Endodermal cell (in vitro differentiated cells): ENCODE data around the gene SDE2. TPM values are rescaled to one million over a fixed set of nuclear protein-coding genes. Genes with fewer than 3 reads are reported as not detected.
A peak's percentile ranks its signal among the peaks of the same experiment; 100 is the strongest.
"Not testable (repeated sequence)": the region's sequence is repeated elsewhere in the genome, so short reads cannot be mapped to it uniquely, and the experiment has no call there.

Source experiments
- DNase-seq: peaks from one replicate; pipeline ENCODE4 v3.0.0-alpha.2; 2017
- H3K27ac ChIP-seq: 2 replicates; pipeline ENCODE4 v1.5.1; 2013; ENCODE audit warnings: mild to moderate bottlenecking, low read depth, low read length, moderate library complexity
- H3K27me3 ChIP-seq: 2 replicates; pipeline ENCODE4 v1.6.1; 2013; ENCODE audit warnings: mild to moderate bottlenecking, low read length, moderate library complexity; ENCODE audit not compliant: insufficient read depth, control insufficient read depth, poor library complexity, severe bottlenecking
- H3K36me3 ChIP-seq: 2 replicates; pipeline ENCODE4 v1.7.0; 2013; ENCODE audit warnings: mild to moderate bottlenecking, low read length, moderate library complexity; ENCODE audit not compliant: control insufficient read depth, insufficient read depth
- H3K4me1 ChIP-seq: one replicate; pipeline ENCODE4 v1.7.0; 2013; ENCODE audit warnings: low read length; ENCODE audit not compliant: control insufficient read depth, insufficient read depth
- H3K4me3 ChIP-seq: 2 replicates; pipeline ENCODE4 v1.5.1; 2013; ENCODE audit warnings: mild to moderate bottlenecking, low read length, moderate library complexity
- H3K9ac ChIP-seq: 2 replicates; pipeline ENCODE4 v1.6.1; 2013; ENCODE audit warnings: mild to moderate bottlenecking, low read length, moderate library complexity; ENCODE audit not compliant: poor library complexity, severe bottlenecking; ENCODE audit errors: extremely low read depth
- H3K9me3 ChIP-seq: 2 replicates; pipeline ENCODE4 v1.6.1; 2013; ENCODE audit warnings: mild to moderate bottlenecking, low read length, moderate library complexity; ENCODE audit not compliant: control insufficient read depth
- H3K27ac Mint-ChIP-seq: 2 replicates; pipeline ENCODE4 v1.8.0; 2020; ENCODE audit warnings: mixed read lengths
- H3K27me3 Mint-ChIP-seq: 2 replicates; pipeline ENCODE4 v1.8.0; 2021; ENCODE audit warnings: mild to moderate bottlenecking, mixed read lengths; ENCODE audit not compliant: insufficient read depth
- H3K36me3 Mint-ChIP-seq: 2 replicates; pipeline ENCODE4 v1.8.0; 2020; ENCODE audit warnings: low read depth, mixed read lengths
- H3K4me1 Mint-ChIP-seq: 2 replicates; pipeline ENCODE4 v1.8.0; 2020; ENCODE audit warnings: mixed read lengths
- H3K4me3 Mint-ChIP-seq: 2 replicates; pipeline ENCODE4 v1.8.0; 2020; ENCODE audit warnings: mild to moderate bottlenecking, moderate library complexity, mixed read lengths
- H3K9me3 Mint-ChIP-seq: 2 replicates; pipeline ENCODE4 v1.8.0; 2020; ENCODE audit warnings: mild to moderate bottlenecking, mixed read lengths
- CTCF ChIP-seq: fragments of 200-600 bp; sonication (generic); conservative IDR thresholded peaks from 2 replicates; pipeline ENCODE4 v1.5.0; 2021; ENCODE audit warnings: antibody characterized with exemption, mild to moderate bottlenecking
- WGBS, 2 experiments: methylation state at CpG; one replicate each; pipeline versions ENCODE4 v1.1.5 to v1.1.7; 2013; ENCODE audit warnings: missing lambda C conversion rate in 2 of 2, mixed read lengths in 1 of 2; ENCODE audit not compliant: insufficient coverage in 1 of 2, insufficient read length in 1 of 2; 5-methylcytosine and 5-hydroxymethylcytosine counted together
- total RNA-seq, 2 donors: library from RNA; stranded (reverse); fragmentation: NEBNext Ultra II Directional in 1 of 2; extraction: Animal tissue kit (Norgen Biotek cat#: 25700) in 1 of 2; gene quantifications; 2 replicates in 1 of 2; 3 replicates in 1 of 2; pipeline ENCODE4 v1.2.1, GENCODE V29; 2021

SDE2 gene
- total RNA-seq, 2 donors from 2014 or later = 19.0 to 21.6 TPM

GRCh38 chr1:226002667-226003501, 3.7 kb upstream of the SDE2 start:
- H3K27me3 ChIP-seq = no peaks in the 10 kb centered on the region
- Mint-ChIP-seq H3K9me3 (no peaks in the 10 kb centered on the region), H3K27ac (peak overlapping the region; percentile 23), H3K27me3 (no peaks in the 10 kb centered on the region), H3K36me3 (no peaks in the 10 kb centered on the region), H3K4me1 (peaks cover 21% of the 10 kb centered on the region), H3K4me3 (no peak overlapping the region)
- H3K9me3 ChIP-seq = no peaks in the 10 kb centered on the region
- H3K27ac ChIP-seq = peak overlapping the region; percentile 14
- WGBS, 2 experiments = 46 to 59% methylated on average over 4 of the region's 4 CpGs
- H3K4me1 ChIP-seq = peaks cover 10% of the 10 kb centered on the region
- H3K9ac ChIP-seq = no peak overlapping the region
- TF ChIP-seq CTCF = no peak
- peak; percentile 97 for DNase-seq
- no peaks in the 10 kb centered on the region for H3K36me3 ChIP-seq
- no peak overlapping the region for H3K4me3 ChIP-seq

GRCh38 chr1:226001963-226002666, 3.0 kb upstream of the SDE2 start:
- Histone ChIP-seq H3K4me1 (peaks cover 15% of the 10 kb centered on the region), H3K9ac (no peak overlapping the region), H3K27ac (peak overlapping the region; percentile 14), H3K27me3 (no peaks in the 10 kb centered on the region), H3K36me3 (peaks cover under 1% of the 10 kb centered on the region), H3K9me3 (no peaks in the 10 kb centered on the region), H3K4me3 (no peak overlapping the region)
- peaks cover 22% of the 10 kb centered on the region for H3K4me1 Mint-ChIP-seq
- H3K9me3 Mint-ChIP-seq = no peaks in the 10 kb centered on the region
- WGBS, 2 experiments = 79 to 91% methylated on average over 7 to 9 of the region's 9 CpGs
- H3K27me3 Mint-ChIP-seq = no peaks in the 10 kb centered on the region
- peak overlapping the region; percentile 44 for H3K27ac Mint-ChIP-seq
- DNase-seq = no peak
- no peaks in the 10 kb centered on the region for H3K36me3 Mint-ChIP-seq
- TF ChIP-seq CTCF = no peak
- no peak overlapping the region for H3K4me3 Mint-ChIP-seq

- Histone ChIP-seq H3K9me3 (no peaks in the 10 kb centered on the region), H3K4me3 (no peak overlapping the region), H3K9ac (no peak overlapping the region), H3K27me3 (no peaks in the 10 kb centered on the region), H3K36me3 (peaks cover 7% of the 10 kb centered on the region), H3K27ac (no peak overlapping the region), H3K4me1 (peaks cover 23% of the 10 kb centered on the region)
- H3K9me3 Mint-ChIP-seq = no peaks in the 10 kb centered on the region
- peaks cover 29% of the 10 kb centered on the region for H3K4me1 Mint-ChIP-seq
- H3K27ac Mint-ChIP-seq = no peak overlapping the region
- WGBS, 2 experiments = 85 to 95% methylated on average over 6 to 8 of the region's 8 CpGs
- no peak overlapping the region for H3K4me3 Mint-ChIP-seq
- no peaks in the 10 kb centered on the region for H3K27me3 Mint-ChIP-seq
- no peak for TF ChIP-seq CTCF
- peaks cover 7% of the 10 kb centered on the region for H3K36me3 Mint-ChIP-seq
- no peak for DNase-seq
Measured at GRCh38 chr1:226001088-226001487, 1.9 kb upstream of the SDE2 start.

- H3K27me3 ChIP-seq, H3K27me3 Mint-ChIP-seq, H3K9ac ChIP-seq, H3K27ac ChIP-seq, H3K36me3 Mint-ChIP-seq, DNase-seq, H3K9me3 ChIP-seq, H3K4me3 Mint-ChIP-seq, H3K9me3 Mint-ChIP-seq: not testable (repeated sequence)
- WGBS, 2 experiments = 89 to 96% methylated on average over 17 to 21 of the region's 21 CpGs
- H3K27ac Mint-ChIP-seq = peak overlapping the region; percentile 92
- H3K36me3 ChIP-seq = peaks cover 12% of the 10 kb centered on the region
- H3K4me1 ChIP-seq = peaks cover 23% of the 10 kb centered on the region
- H3K4me1 Mint-ChIP-seq = peaks cover 33% of the 10 kb centered on the region
- peak overlapping the region; percentile 78 for H3K4me3 ChIP-seq
Measured at GRCh38 chr1:226000493-226001081, 1.4 kb upstream of the SDE2 start.
